PC-3 (cell line): ENCODE results near the gene SPESP1.

Experiments
- CTCF ChIP-seq: fragments of 300-600 bp; sonication (generic); conservative IDR thresholded peaks from 2 replicates; pipeline ENCODE4 v1.5.1; 2017; ENCODE audit warnings: antibody characterized with exemption, low read depth, mild to moderate bottlenecking, low read length
- EZH2 ChIP-seq: fragments of 300-600 bp; sonication (generic); IDR thresholded peaks from one replicate; pipeline ENCODE4 v1.6.1; 2017; ENCODE audit warnings: antibody characterized with exemption, mild to moderate bottlenecking, low read length; ENCODE audit not compliant: unreplicated experiment
- EZH2phosphoT487 ChIP-seq: fragments of 300-600 bp; sonication (generic); IDR thresholded peaks from 2 replicates; pipeline ENCODE4 v1.6.1; 2018; ENCODE audit warnings: mild to moderate bottlenecking, antibody characterized with exemption, low read length, borderline replicate concordance

GRCh38 chr15:68990992-68991500 is 60.7 kb downstream of the SPESP1 start:
- TF ChIP-seq CTCF (no peak), EZH2 (no peak), EZH2phosphoT487 (no peak)
